GM21423 (cell line): ENCODE results near the gene AFG3L2.

ENCODE experiments used
- ATAC-seq: cut with Tn5 transposase; IDR thresholded peaks from one replicate; pipeline ENCODE4 v1.9.1; 2021; ENCODE audit warnings: mild to moderate bottlenecking, moderate library complexity; ENCODE audit not compliant: unreplicated experiment

AFG3L2 gene

GRCh38 chr18:12306752-12307700 is 70.0 kb downstream of the AFG3L2 start:
- peak; percentile 4 for ATAC-seq

- no peak for ATAC-seq
Observed at GRCh38 chr18:12305930-12306629, 70.9 kb downstream of the AFG3L2 start.

- no peak for ATAC-seq
Observed at GRCh38 chr18:12305211-12305610, 71.8 kb downstream of the AFG3L2 start.

GRCh38 chr18:12304351-12305210 is 72.4 kb downstream of the AFG3L2 start:
- ATAC-seq: no peak

- ATAC-seq: no peak
Observed at GRCh38 chr18:12302391-12303147, 74.5 kb downstream of the AFG3L2 start.

GRCh38 chr18:12301263-12302005 is 75.6 kb downstream of the AFG3L2 start:
- ATAC-seq: no peak

GRCh38 chr18:12299862-12300261 is 77.2 kb downstream of the AFG3L2 start:
- no peak for ATAC-seq

GRCh38 chr18:12296457-12296856 is 80.6 kb downstream of the AFG3L2 start:
- no peak for ATAC-seq

- no peak for ATAC-seq
Observed at GRCh38 chr18:12296087-12296403, 81.0 kb downstream of the AFG3L2 start.

GRCh38 chr18:12295389-12296086 is 81.5 kb downstream of the AFG3L2 start:
- ATAC-seq: no peak

- ATAC-seq: no peak
Observed at GRCh38 chr18:12293831-12294230, 83.2 kb downstream of the AFG3L2 start.

- ATAC-seq: no peak
Observed at GRCh38 chr18:12291690-12292089, 85.3 kb downstream of the AFG3L2 start.

GRCh38 chr18:12291161-12291560 is 85.9 kb downstream of the AFG3L2 start:
- ATAC-seq: no peak

GRCh38 chr18:12290086-12290485 is 86.9 kb downstream of the AFG3L2 start:
- ATAC-seq: no peak

- ATAC-seq: no peak
Observed at GRCh38 chr18:12288403-12288755, 88.6 kb downstream of the AFG3L2 start.

- ATAC-seq: no peak
Observed at GRCh38 chr18:12287684-12288402, 89.2 kb downstream of the AFG3L2 start.

- ATAC-seq: no peak
Observed at GRCh38 chr18:12287131-12287681, 89.8 kb downstream of the AFG3L2 start.

GRCh38 chr18:12283666-12284065 is 93.4 kb downstream of the AFG3L2 start:
- no peak for ATAC-seq
